ENCODE results near the gene LONP2. TPM values are rescaled to one million over a fixed set of nuclear protein-coding genes. Genes with fewer than 3 reads are reported as not detected.

LONP2 gene
- total RNA-seq, 2 donors from 2014 or later: 62.4 to 69.2 TPM

GRCh38 chr16:48231727-48232492 is 12.2 kb upstream of the LONP2 start:
- Histone ChIP-seq H3K36me3 (no peaks in the 10 kb centered on the region), H3K9me3 (no peaks in the 10 kb centered on the region), H3K4me3 (no peak overlapping the region), H3K27ac (no peak overlapping the region), H3K27me3 (no peaks in the 10 kb centered on the region), H3K4me1 (no peaks in the 10 kb centered on the region), H3K9ac (ENCODE audit: low read depth in 2 of 2, low read length in 2 of 2) (no peak overlapping the region)
- intact Hi-C loops (cut with DNase I): loop anchor here (5.0 kb wide), 1 partner anchor 295 kb away; no protein-coding TSS in a partner anchor
- peak; percentile 35 for DNase-seq
- peak; percentile 21 for TF ChIP-seq CTCF (IDR thresholded peaks at IDR 0.05)

- Histone ChIP-seq H3K27ac (no peak overlapping the region), H3K9me3 (no peaks in the 10 kb centered on the region), H3K9ac (ENCODE audit: low read depth in 2 of 2, low read length in 2 of 2) (no peak overlapping the region), H3K4me1 (no peaks in the 10 kb centered on the region), H3K36me3 (no peaks in the 10 kb centered on the region), H3K4me3 (no peak overlapping the region), H3K27me3 (no peaks in the 10 kb centered on the region)
- intact Hi-C loops (cut with DNase I): loop anchor here (5.0 kb wide), 1 partner anchor 295 kb away; no protein-coding TSS in a partner anchor
- DNase-seq: no peak
- no peak for TF ChIP-seq CTCF (IDR thresholded peaks at IDR 0.05)
Measured at GRCh38 chr16:48232493-48233040, 11.5 kb upstream of the LONP2 start.

- Histone ChIP-seq H3K27ac (peak overlapping the region; percentile 33), H3K27me3 (no peaks in the 10 kb centered on the region), H3K36me3 (no peaks in the 10 kb centered on the region), H3K9ac (ENCODE audit: low read depth in 2 of 2, low read length in 2 of 2) (no peak overlapping the region), H3K4me1 (no peaks in the 10 kb centered on the region), H3K9me3 (no peaks in the 10 kb centered on the region), H3K4me3 (no peak overlapping the region)
- no peak for TF ChIP-seq CTCF (IDR thresholded peaks at IDR 0.05)
- no peak for DNase-seq
- intact Hi-C loops (cut with DNase I): loop anchor here (5.0 kb wide), 1 partner anchor 293 kb away; no protein-coding TSS in a partner anchor
Measured at GRCh38 chr16:48234630-48235029, 9.5 kb upstream of the LONP2 start.

- H3K27me3 ChIP-seq: no peaks in the 10 kb centered on the region
- no peak overlapping the region for H3K9ac ChIP-seq (ENCODE audit: low read depth in 2 of 2, low read length in 2 of 2)
- no peak overlapping the region for H3K4me3 ChIP-seq
- no peaks in the 10 kb centered on the region for H3K36me3 ChIP-seq
- H3K4me1 ChIP-seq: no peaks in the 10 kb centered on the region
- H3K27ac ChIP-seq: peak overlapping the region; percentile 33
- no peak for DNase-seq
- intact Hi-C loops (cut with DNase I): no loop called here
- H3K9me3 ChIP-seq: no peaks in the 10 kb centered on the region
- no peak for TF ChIP-seq CTCF (IDR thresholded peaks at IDR 0.05)
Measured at GRCh38 chr16:48235058-48235555, 9.0 kb upstream of the LONP2 start.

GRCh38 chr16:48235556-48236136 is 8.5 kb upstream of the LONP2 start:
- peak; percentile 46 for DNase-seq
- intact Hi-C loops (cut with DNase I): no loop called here
- no peaks in the 10 kb centered on the region for H3K9me3 ChIP-seq
- no peaks in the 10 kb centered on the region for H3K4me1 ChIP-seq
- no peak overlapping the region for H3K9ac ChIP-seq (ENCODE audit: low read depth in 2 of 2, low read length in 2 of 2)
- H3K36me3 ChIP-seq: no peaks in the 10 kb centered on the region
- peak overlapping the region; percentile 33 for H3K27ac ChIP-seq
- no peak overlapping the region for H3K4me3 ChIP-seq
- TF ChIP-seq CTCF (IDR thresholded peaks at IDR 0.05): no peak
- H3K27me3 ChIP-seq: no peaks in the 10 kb centered on the region
